Measurements from ENCODE around the gene TMEM163.
A peak's percentile ranks its signal among the peaks of the same experiment; 100 is the strongest.

Gene TMEM163

GRCh38 chr2:134470561-134471168 lies 248.1 kb downstream of the TMEM163 start:
- DNase-seq: no peak

GRCh38 chr2:134469516-134470115 lies 249.2 kb downstream of the TMEM163 start:
- no peak for DNase-seq

- no peak for DNase-seq
Measured at GRCh38 chr2:134468776-134469175, 250.0 kb downstream of the TMEM163 start.

GRCh38 chr2:134468164-134468563 lies 250.6 kb downstream of the TMEM163 start:
- DNase-seq: no peak

- no peak for DNase-seq
Measured at GRCh38 chr2:134466141-134466540, 252.7 kb downstream of the TMEM163 start.

- no peak for DNase-seq
Measured at GRCh38 chr2:134465228-134466105, 253.3 kb downstream of the TMEM163 start.

- no peak for DNase-seq
Measured at GRCh38 chr2:134463699-134464022, 255.1 kb downstream of the TMEM163 start.

GRCh38 chr2:134462791-134463698 lies 255.8 kb downstream of the TMEM163 start:
- DNase-seq: no peak

- DNase-seq: no peak
Measured at GRCh38 chr2:134462275-134462674, 256.5 kb downstream of the TMEM163 start.

GRCh38 chr2:134461511-134461910 lies 257.3 kb downstream of the TMEM163 start:
- no peak for DNase-seq

GRCh38 chr2:134460583-134460998 lies 258.2 kb downstream of the TMEM163 start:
- peak; percentile 14 for DNase-seq

GRCh38 chr2:134459706-134460406 lies 258.9 kb downstream of the TMEM163 start:
- no peak for DNase-seq

GRCh38 chr2:134458950-134459349 lies 259.9 kb downstream of the TMEM163 start:
- DNase-seq: no peak

- no peak for DNase-seq
Measured at GRCh38 chr2:134458473-134458853, 260.3 kb downstream of the TMEM163 start.

GRCh38 chr2:134457765-134458472 lies 260.9 kb downstream of the TMEM163 start:
- DNase-seq: no peak

- DNase-seq: no peak
Measured at GRCh38 chr2:134457353-134457752, 261.4 kb downstream of the TMEM163 start.

- DNase-seq: no peak
Measured at GRCh38 chr2:134455426-134455825, 263.4 kb downstream of the TMEM163 start.

GRCh38 chr2:134454931-134455330 lies 263.9 kb downstream of the TMEM163 start:
- DNase-seq: no peak

- no peak for DNase-seq
Measured at GRCh38 chr2:134454426-134454825, 264.4 kb downstream of the TMEM163 start.

GRCh38 chr2:134453973-134454372 lies 264.8 kb downstream of the TMEM163 start:
- DNase-seq: no peak

GRCh38 chr2:134453476-134453875 lies 265.3 kb downstream of the TMEM163 start:
- DNase-seq: no peak
